ENCODE measurements around the gene CNTNAP5.

The CNTNAP5 gene

GRCh38 chr2:124301915-124302314 is 276.8 kb downstream of the CNTNAP5 start:
- no peak overlapping the region for H3K4me3 ChIP-seq (ENCODE audit: low read depth, low read length)
- DNase-seq (ENCODE audit: low read depth, low spot score) = no peak
- POLR2A ChIA-PET = no interaction called here
- TF ChIP-seq CTCF (IDR thresholded peaks at IDR 0.05; ENCODE audit: insufficient read depth, low read length, missing control alignments) = no peak
- CTCF ChIA-PET = no interaction called here

- CTCF ChIA-PET = interaction anchor here (0.6 kb wide), 1 partner anchor 38 kb away, joined by 3 read pairs; no protein-coding TSS in a partner anchor
- TF ChIP-seq CTCF (IDR thresholded peaks at IDR 0.05; ENCODE audit: insufficient read depth, low read length, missing control alignments) = no peak
- POLR2A ChIA-PET = no interaction called here
- no peak overlapping the region for H3K4me3 ChIP-seq (ENCODE audit: low read depth, low read length)
- no peak for DNase-seq (ENCODE audit: low read depth, low spot score)
These were observed 283.4 kb downstream of the CNTNAP5 start for GRCh38 chr2:124308319-124309062.

GRCh38 chr2:124309563-124310138 is 284.6 kb downstream of the CNTNAP5 start:
- DNase-seq (ENCODE audit: low read depth, low spot score) = no peak
- POLR2A ChIA-PET = no interaction called here
- CTCF ChIA-PET = no interaction called here
- no peak overlapping the region for H3K4me3 ChIP-seq (ENCODE audit: low read depth, low read length)
- TF ChIP-seq CTCF (IDR thresholded peaks at IDR 0.05; ENCODE audit: insufficient read depth, low read length, missing control alignments) = no peak

- ChIA-PET POLR2A (no interaction called here), CTCF (no interaction called here)
- TF ChIP-seq CTCF (IDR thresholded peaks at IDR 0.05; ENCODE audit: insufficient read depth, low read length, missing control alignments) = no peak
These were observed 285.6 kb downstream of the CNTNAP5 start for GRCh38 chr2:124310671-124311070.

GRCh38 chr2:124314084-124314483 is 289.0 kb downstream of the CNTNAP5 start:
- POLR2A ChIA-PET = no interaction called here
- DNase-seq (ENCODE audit: low read depth, low spot score) = no peak
- TF ChIP-seq CTCF (IDR thresholded peaks at IDR 0.05; ENCODE audit: insufficient read depth, low read length, missing control alignments) = no peak
- CTCF ChIA-PET = no interaction called here
- H3K4me3 ChIP-seq (ENCODE audit: low read depth, low read length) = no peak overlapping the region

More at GRCh38 chr2:124310671-124311070, 285.6 kb downstream of the CNTNAP5 start:
- no peak for DNase-seq (ENCODE audit: low read depth, low spot score)
- no peak overlapping the region for H3K4me3 ChIP-seq (ENCODE audit: low read depth, low read length)

- POLR2A ChIA-PET = no interaction called here
- no peak for DNase-seq (ENCODE audit: low read depth, low spot score)
- CTCF ChIA-PET = no interaction called here
- no peak for TF ChIP-seq CTCF (IDR thresholded peaks at IDR 0.05; ENCODE audit: insufficient read depth, low read length, missing control alignments)
- no peak overlapping the region for H3K4me3 ChIP-seq (ENCODE audit: low read depth, low read length)
These were observed 290.3 kb downstream of the CNTNAP5 start for GRCh38 chr2:124315221-124315880.
